Esophagus squamous epithelium (tissue), 4 donors: Measurements from ENCODE around the gene KDSR.

Experiments used
- CTCF ChIP-seq, 6 experiments: fragments of 450-650 bp in 4 of 6; fragments of 200-600 bp in 2 of 6; sonication (generic) in 2 of 6; IDR thresholded peaks; one replicate each; pipeline ENCODE4 v1.5.1; 2016 to 2019; ENCODE audit warnings: antibody characterized with exemption in 6 of 6, mild to moderate bottlenecking in 4 of 6, moderate library complexity in 4 of 6
- POLR2A ChIP-seq, 4 donors: fragments of 450-650 bp; IDR thresholded peaks; one replicate each; pipeline ENCODE4 v1.6.1; 2017; ENCODE audit warnings: antibody characterized with exemption in 4 of 4, mild to moderate bottlenecking in 4 of 4, moderate library complexity in 3 of 4

- TF ChIP-seq CTCF (IDR thresholded peaks at IDR 0.05) (no peak), POLR2A (IDR thresholded peaks at IDR 0.05) (no peak)
Measured at GRCh38 chr18:63302220-63302619, 64.8 kb downstream of the KDSR start.
